Prostate gland (tissue), 2 donors: ENCODE measurements around the gene NKX3-2. TPM values are rescaled to one million over a fixed set of nuclear protein-coding genes. Genes with fewer than 3 reads are reported as not detected.

Source experiments
- DNase-seq: peaks from one replicate; pipeline ENCODE4 v3.0.0-alpha.2; 2019; ENCODE audit warnings: low spot score
- H3K27ac ChIP-seq, 2 donors: fragments of 200-600 bp; sonication (generic); 2 replicates each; pipeline ENCODE4 v1.5.1; 2017 to 2019
- H3K27me3 ChIP-seq: fragments of 200-600 bp; sonication (generic); replicated peaks from 2 replicates; pipeline ENCODE4 v1.5.1; 2019; ENCODE audit not compliant: insufficient read depth
- H3K36me3 ChIP-seq, 2 donors: fragments of 200-600 bp; sonication (generic); 1 replicate in 1 of 2; 2 replicates in 1 of 2; pipeline versions ENCODE4 v1.5.1 to v1.8.1; 2017 to 2019
- H3K4me1 ChIP-seq: fragments of 200-600 bp; sonication (generic); replicated peaks from 2 replicates; pipeline ENCODE4 v1.5.1; 2019
- H3K4me3 ChIP-seq, 2 donors: fragments of 200-600 bp; sonication (generic); 2 replicates each; pipeline ENCODE4 v1.5.1; 2017 to 2019
- H3K9me3 ChIP-seq: fragments of 200-600 bp; sonication (generic); 2 replicates; pipeline ENCODE4 v1.5.1; 2017
- POLR2A ChIP-seq: fragments of 450-650 bp; IDR thresholded peaks from one replicate; pipeline ENCODE4 v1.6.1; 2016; ENCODE audit warnings: antibody characterized with exemption, mild to moderate bottlenecking
- POLR2AphosphoS5 ChIP-seq: sonication (generic); formaldehyde crosslinking; IDR thresholded peaks from one replicate; pipeline ENCODE4 v1.6.1; 2017; ENCODE audit warnings: antibody characterized with exemption
- WGBS: methylation state at CpG from one replicate; pipeline ENCODE4 v1.1.5; 2018; 5-methylcytosine and 5-hydroxymethylcytosine counted together
- intact Hi-C: fragments of 100-400 bp; cut with DNase I; formaldehyde crosslinking; loops from one replicate; pipeline ENCODE4 v1.14.2; 2022
- total RNA-seq, 2 donors: library from RNA; depleted of rRNA; stranded (reverse); fragments of >200 nt; gene quantifications; one replicate each; pipeline ENCODE4 v1.1.0, GENCODE V29; 2016
- TF ChIP-seq, protein P1 (sequence below), 4 experiments: fragments of 200-600 bp in 2 of 4; fragments of 450-650 bp in 2 of 4; sonication (generic) in 2 of 4; IDR thresholded peaks; 1 replicate in 3 of 4; 2 replicates in 1 of 4; pipeline ENCODE4 v1.5.1; 2016 to 2019; ENCODE audit warnings: antibody characterized with exemption in 4 of 4, mild to moderate bottlenecking in 2 of 4, moderate library complexity in 2 of 4

Gene NKX3-2
- total RNA-seq, 2 donors from 2014 or later: 0.36 TPM; not detected in 1

DNA sequence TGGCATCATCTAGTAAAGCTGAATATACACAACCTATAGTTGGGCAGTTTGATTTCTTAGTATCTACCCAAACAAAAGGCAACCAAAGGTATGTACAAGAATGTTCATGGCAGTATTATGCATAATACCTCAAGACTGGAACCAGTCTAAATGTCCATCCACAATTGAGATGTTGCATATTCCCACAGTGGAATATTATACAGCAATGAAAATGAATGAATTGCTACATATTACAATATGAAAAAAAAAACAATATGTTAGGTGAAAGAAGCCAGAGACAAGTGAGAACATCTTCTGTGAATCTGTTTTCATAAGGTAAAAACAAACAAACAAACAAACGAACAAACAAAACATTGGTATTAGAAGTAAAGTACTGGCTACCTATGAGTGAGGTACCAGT, 48.6 kb downstream of the NKX3-2 start:
- intact Hi-C loops: no loop called here
- no peaks in the 10 kb centered on the region for H3K4me1 ChIP-seq
- 89% methylated on average over 1 of the region's 1 CpG for WGBS
- H3K36me3 ChIP-seq: no peaks in the 10 kb centered on the region
- H3K27ac ChIP-seq: no peak overlapping the region
- TF ChIP-seq POLR2AphosphoS5 (no peak), POLR2A (no peak)
- TF ChIP-seq, protein P1, sequence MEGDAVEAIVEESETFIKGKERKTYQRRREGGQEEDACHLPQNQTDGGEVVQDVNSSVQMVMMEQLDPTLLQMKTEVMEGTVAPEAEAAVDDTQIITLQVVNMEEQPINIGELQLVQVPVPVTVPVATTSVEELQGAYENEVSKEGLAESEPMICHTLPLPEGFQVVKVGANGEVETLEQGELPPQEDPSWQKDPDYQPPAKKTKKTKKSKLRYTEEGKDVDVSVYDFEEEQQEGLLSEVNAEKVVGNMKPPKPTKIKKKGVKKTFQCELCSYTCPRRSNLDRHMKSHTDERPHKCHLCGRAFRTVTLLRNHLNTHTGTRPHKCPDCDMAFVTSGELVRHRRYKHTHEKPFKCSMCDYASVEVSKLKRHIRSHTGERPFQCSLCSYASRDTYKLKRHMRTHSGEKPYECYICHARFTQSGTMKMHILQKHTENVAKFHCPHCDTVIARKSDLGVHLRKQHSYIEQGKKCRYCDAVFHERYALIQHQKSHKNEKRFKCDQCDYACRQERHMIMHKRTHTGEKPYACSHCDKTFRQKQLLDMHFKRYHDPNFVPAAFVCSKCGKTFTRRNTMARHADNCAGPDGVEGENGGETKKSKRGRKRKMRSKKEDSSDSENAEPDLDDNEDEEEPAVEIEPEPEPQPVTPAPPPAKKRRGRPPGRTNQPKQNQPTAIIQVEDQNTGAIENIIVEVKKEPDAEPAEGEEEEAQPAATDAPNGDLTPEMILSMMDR (IDR thresholded peaks at IDR 0.05): no peak
- H3K4me3 ChIP-seq: no peak overlapping the region
- no peaks in the 10 kb centered on the region for H3K9me3 ChIP-seq
- DNase-seq: no peak
- H3K27me3 ChIP-seq: no peaks in the 10 kb centered on the region

DNA sequence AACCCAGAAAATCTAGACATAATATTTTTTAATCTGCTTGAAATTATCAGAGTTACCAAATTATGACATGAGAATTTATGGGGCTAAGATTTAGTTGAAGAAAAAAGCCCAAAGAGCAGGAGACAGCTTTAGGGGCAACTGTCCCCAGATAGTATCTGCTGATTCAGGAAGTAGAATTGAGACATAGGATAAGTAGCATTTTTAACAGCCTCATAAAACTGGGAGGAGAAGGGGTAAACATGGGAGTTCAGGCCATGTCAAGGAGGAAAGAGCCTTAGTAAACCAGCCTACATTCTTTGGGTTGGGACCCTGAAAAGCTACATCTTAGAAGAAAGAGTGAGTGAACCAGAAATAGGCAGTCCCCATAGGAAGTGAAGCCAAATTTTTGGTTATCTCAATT, 50.5 kb downstream of the NKX3-2 start:
- Histone ChIP-seq H3K4me3 (no peak overlapping the region), H3K9me3 (no peaks in the 10 kb centered on the region), H3K27ac (no peak overlapping the region), H3K36me3 (no peaks in the 10 kb centered on the region), H3K27me3 (no peaks in the 10 kb centered on the region), H3K4me1 (no peaks in the 10 kb centered on the region)
- TF ChIP-seq, protein P1 (IDR thresholded peaks at IDR 0.05): no peak
- no peak for TF ChIP-seq POLR2AphosphoS5
- TF ChIP-seq POLR2A: no peak
- DNase-seq: no peak
- intact Hi-C loops: no loop called here

DNA sequence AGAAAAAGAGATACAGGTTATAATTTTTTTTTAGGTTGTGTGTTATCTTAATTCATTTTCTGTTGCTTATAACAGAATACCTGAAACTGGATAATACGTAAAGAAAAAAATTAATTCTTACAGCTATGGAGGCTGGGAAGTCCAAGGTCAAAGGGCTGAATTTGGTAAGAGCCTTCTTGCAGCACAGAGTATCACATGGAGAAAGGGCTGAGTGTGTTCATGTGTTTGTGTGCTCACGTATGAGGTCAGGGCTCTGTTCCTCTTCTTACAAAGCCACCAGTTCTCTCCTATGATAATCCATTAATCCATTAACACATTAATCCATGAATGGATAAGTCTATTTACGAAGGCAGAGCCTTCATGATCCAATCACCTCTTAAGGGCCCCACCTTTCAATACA, 51.6 kb downstream of the NKX3-2 start:
- Histone ChIP-seq H3K4me1 (no peaks in the 10 kb centered on the region), H3K4me3 (no peak overlapping the region), H3K27ac (no peak overlapping the region), H3K9me3 (no peaks in the 10 kb centered on the region), H3K36me3 (no peaks in the 10 kb centered on the region), H3K27me3 (no peaks in the 10 kb centered on the region)
- no peak for TF ChIP-seq POLR2AphosphoS5
- no peak for TF ChIP-seq POLR2A
- TF ChIP-seq, protein P1 (IDR thresholded peaks at IDR 0.05): no peak
- no peak for DNase-seq
- WGBS: 94% methylated on average over 3 of the region's 3 CpGs
- intact Hi-C loops: no loop called here

Other genes starting within 250 kb of the NKX3-2 start
- 10 to 100 TPM; 19.7 to 21.4 TPM for gene RAB28, start 60.2 kb downstream of the NKX3-2 start, total RNA-seq
- 10 to 100 TPM; 27.7 to 73.6 TPM for gene BOD1L1, start 83.2 kb upstream of the NKX3-2 start, total RNA-seq